NCI-H1930 (cell line): ENCODE measurements around the gene ISL1.

Experiments used
- DNase-seq, 2 experiments: peaks; one replicate each; lab custom pipeline; 2025; lab: John Stamatoyannopoulos, UW

Gene ISL1

DNA sequence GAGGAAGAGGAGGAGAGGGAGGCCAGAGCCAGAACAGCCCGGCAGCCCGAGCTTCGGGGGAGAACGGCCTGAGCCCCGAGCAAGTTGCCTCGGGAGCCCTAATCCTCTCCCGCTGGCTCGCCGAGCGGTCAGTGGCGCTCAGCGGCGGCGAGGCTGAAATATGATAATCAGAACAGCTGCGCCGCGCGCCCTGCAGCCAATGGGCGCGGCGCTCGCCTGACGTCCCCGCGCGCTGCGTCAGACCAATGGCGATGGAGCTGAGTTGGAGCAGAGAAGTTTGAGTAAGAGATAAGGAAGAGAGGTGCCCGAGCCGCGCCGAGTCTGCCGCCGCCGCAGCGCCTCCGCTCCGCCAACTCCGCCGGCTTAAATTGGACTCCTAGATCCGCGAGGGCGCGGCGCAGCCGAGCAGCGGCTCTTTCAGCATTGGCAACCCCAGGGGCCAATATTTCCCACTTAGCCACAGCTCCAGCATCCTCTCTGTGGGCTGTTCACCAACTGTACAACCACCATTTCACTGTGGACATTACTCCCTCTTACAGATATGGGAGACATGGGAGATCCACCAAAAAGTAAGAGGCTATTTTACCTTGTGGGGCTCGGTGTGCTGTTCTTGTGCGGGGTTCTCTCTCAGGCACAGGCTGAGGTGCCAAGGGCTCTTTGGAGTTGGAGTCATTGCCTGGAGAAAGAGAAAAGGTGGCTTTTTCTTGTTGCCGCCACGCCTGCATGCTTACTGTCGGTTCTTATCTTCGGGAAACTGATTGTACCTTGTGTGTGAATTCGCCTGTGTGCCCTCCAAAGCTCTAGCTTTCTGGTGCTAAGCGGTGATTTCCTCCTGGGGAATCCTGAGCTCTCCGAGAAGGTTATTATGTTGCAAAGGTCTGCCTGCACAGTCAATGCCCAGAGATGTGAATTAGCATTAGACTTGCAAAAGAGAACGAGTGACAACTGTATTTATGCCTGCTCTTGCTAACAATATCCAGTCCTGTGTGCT is at the start of gene ISL1:
Gene ISL1, plus strand, starts transcription at position 318 of the 991 bp plus-strand sequence. Its CDS starts 224 bp downstream, at position 542.
- peak; percentile 72 to 81 for DNase-seq

DNA sequence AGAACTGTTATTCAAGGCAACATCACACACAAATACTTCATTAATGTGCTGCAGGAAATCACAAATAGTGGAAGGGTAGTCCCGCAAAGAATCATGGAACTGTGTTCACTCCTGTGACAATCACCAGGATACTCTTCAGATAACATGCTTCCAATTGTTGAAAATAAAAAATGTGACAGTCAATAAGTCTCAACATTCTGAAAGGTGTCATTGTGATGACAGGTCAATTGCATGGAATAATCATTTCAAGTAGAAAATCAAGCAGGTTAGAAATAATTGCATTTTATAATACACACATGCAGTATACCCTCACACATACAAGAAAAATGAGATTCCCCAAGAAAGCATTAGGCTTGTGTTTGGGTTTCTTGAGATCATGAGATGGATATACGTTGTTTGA is 46.4 kb upstream of the ISL1 start:
- DNase-seq, result no peak

DNA sequence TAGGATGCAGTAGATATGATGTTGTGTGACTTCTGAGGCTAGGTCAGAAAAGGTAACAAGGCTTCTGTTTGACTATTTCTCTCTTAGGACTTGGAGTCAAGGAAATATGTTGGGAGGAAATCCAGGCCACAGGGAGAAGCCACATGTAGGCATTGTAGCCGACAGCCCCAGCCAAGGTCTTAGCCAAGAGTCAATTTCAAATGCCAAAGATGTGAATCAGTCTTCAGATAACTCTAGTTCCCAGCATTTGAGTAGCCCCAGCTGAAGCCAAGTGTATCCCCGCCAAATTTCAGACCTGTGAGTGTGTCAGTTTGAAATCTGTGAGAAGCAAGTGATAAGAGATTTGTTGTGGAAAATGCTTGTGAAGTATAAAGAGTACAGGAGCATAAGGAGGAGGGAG is 38.1 kb upstream of the ISL1 start:
- no peak for DNase-seq

GRCh38 chr5:51347157-51347556 is 36.1 kb upstream of the ISL1 start:
- DNase-seq, result no peak

- DNase-seq, result no peak
These were observed 35.5 kb upstream of the ISL1 start for GRCh38 chr5:51347704-51348103.

DNA sequence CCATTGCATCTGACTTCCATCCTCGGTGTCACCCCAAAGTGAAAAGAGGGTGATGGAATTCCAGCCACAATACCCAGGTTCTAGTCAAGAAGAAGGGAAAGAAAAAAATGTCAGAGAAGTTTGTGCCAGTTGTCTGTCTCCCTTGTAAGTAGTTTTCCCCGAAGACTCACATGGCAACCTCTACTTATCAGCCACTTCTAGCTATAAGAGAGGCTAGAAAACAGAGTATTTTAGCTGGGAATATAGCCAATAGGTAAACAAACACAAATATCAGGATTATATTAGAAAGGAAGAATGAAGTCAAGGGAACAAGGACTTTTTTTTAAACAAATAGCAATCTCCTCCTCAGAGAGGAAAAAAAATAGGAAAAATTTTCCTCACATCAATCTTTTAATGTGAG is 12.2 kb upstream of the ISL1 start:
- no peak for DNase-seq

GRCh38 chr5:51373880-51374523 is 9.2 kb upstream of the ISL1 start:
- no peak for DNase-seq

GRCh38 chr5:51375084-51375483 is 8.2 kb upstream of the ISL1 start:
- no peak for DNase-seq

GRCh38 chr5:51376509-51376908 is 6.7 kb upstream of the ISL1 start:
- DNase-seq, result no peak

GRCh38 chr5:51377151-51378060 is 5.8 kb upstream of the ISL1 start:
- DNase-seq, result no peak

GRCh38 chr5:51378061-51378409 is 5.2 kb upstream of the ISL1 start:
- no peak for DNase-seq

DNA sequence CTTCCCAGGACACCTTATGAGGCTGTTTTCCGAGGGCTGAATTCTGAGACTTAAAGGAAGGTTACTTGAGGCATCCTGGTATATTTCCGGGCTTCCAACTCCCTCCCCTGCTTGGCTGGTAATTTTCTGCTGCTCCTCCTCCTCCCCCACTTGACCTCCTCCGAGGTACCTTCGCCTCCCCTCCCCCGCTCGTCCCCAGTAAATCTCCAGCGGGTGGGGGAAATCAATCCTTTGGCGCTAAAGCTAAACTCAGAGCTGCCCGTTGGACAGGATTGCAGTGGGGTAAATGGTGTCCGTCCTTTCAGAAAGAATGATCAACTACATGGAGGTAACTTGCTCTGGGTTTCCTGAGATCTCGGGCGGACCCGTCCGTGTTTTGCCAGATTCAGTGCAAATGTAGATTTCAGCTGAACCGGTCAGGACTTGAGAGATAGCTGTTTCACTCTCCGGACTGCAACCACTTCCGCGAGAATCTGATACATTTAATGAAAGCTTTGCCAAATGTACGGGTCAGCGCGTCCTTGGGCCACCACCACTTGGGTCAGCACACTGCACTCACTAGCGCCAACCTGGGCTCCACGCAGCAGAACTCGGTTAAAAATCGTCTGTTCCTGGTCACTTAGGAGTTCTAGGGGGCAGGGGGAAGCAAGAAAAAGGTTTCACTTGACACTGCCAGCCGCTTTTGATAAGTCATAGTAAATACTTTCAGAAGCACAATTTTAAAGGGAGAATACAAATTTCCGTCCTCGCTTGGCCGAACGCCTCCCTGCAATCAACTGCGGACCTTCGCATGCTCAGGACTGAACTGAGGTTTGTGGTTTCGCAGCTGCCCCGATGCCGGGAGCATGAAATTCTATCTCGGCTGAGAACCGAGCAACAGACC is 4.6 kb upstream of the ISL1 start:
- DNase-seq, result no peak

- DNase-seq, result no peak
These were observed 3.9 kb upstream of the ISL1 start for GRCh38 chr5:51379331-51379700.

DNA sequence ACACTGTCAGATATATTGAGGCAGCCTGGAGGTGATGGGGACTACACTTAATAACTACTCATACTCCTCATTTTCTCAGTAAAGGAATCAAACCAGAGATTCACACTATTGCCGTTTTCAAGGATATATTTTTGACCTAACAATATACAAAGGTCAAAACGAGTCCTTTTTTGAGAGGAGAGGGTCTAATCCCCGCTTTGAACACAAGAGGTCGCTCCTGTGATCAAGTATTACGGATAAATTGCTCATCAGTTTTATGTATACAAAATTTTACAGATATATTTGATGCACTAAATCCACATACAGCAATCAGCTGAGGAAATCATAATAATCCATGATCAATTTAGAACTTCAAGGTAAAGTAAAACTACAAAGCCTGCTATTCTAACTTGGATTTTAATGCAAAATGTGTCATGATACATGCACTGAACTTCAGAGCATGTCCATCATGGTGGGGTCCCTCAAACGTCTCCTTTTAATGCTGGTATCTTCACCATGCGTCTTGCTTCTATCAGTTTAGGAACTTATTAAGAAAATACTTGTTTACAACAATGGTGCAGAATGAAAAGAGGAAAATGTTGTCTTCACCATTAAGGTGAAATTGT is 2.5 kb upstream of the ISL1 start:
- no peak for DNase-seq

- no peak for DNase-seq
These were observed 1.3 kb upstream of the ISL1 start for GRCh38 chr5:51381761-51382474.

GRCh38 chr5:51382521-51383130 is 622 bp upstream of the ISL1 start:
- DNase-seq, result no peak

DNA sequence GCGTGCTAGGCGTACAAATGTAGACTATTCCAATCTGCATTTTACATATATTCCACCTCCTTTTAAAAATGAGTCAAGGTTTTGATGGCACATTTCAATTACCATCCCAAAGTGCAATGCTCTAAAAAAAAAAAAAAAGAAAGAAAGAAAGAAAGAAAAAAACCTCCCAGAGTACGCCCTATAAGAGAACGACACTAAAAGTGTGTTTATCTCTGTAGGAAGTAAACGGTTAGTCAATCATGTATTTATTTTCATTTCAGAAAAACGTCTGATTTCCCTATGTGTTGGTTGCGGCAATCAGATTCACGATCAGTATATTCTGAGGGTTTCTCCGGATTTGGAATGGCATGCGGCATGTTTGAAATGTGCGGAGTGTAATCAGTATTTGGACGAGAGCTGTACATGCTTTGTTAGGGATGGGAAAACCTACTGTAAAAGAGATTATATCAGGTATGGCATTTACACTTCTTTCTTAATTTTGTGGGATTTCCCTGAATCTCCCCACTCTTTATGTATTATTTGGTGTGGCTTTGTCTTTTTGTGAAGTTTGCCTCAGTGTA is 1.1 kb downstream of the ISL1 start:
- DNase-seq, result no peak

DNA sequence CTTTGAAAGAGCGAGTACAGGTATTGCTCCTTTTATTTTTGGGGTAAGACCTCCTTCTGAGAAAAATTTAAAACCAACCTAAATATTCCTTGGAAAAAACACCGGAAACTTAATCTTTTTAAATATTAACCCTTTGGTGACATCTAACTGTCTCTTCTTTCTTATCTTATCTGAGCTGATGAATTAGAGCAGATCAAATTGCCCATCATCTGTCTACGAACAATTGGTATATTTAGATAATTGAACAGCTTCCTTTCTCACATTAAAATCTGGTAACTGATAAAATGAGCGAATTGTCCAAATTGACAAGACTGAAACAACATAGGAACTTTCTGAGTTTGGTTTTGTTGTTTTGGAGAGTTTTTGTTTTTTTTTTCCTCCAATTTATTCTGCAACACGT is 2.0 kb downstream of the ISL1 start:
- DNase-seq, result no peak
